HG02840 (cell line): ENCODE data around the gene MBP.
"Not testable (repeated sequence)": the region's sequence is repeated elsewhere in the genome, so short reads cannot be mapped to it uniquely, and the experiment has no call there.

Source experiments
- ATAC-seq: cut with Tn5 transposase; IDR thresholded peaks from one replicate; pipeline ENCODE4 v1.9.1; 2021; ENCODE audit warnings: mild to moderate bottlenecking, moderate library complexity, moderate number of reproducible peaks; ENCODE audit not compliant: unreplicated experiment, low FRiP score

Gene MBP

GRCh38 chr18:76981396-76981968 lies 151.1 kb downstream of the MBP start:
- peak; percentile 41 for ATAC-seq

DNA sequence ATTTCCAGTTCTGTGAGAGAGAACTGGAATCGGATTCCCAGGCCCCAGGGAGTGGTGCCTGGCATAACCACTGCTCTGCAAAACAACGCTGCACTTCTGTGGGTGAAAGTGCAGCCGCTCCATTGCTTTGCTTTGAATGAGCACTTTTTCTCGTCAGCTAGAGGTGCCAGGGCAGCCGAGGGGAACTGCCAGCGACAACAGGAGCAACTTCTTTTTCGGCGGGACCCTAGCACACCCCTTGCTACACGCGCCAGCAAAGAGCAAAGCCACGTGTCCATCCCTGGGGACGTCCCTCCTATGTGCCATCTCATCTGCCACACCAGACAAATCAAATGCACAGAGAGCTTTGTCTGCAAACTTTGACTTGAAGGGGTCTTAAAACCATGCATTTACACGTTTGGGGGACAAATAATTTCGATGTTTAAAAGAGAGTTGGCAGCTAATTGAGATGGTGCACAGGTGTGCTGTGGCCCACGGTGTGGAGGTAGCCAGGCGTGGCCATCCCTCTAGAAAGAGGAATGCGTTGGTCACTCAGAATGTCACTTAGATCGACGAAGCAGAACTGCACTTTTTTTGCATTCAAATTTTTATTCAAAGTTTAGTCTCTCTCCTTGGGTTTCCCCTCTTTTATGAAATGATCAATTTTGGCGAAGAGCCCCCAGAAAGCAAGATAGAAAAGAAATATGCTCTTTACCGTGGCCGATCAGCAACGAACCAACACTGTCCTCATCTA lies 151.8 kb downstream of the MBP start:
- ATAC-seq, result peak; percentile 32

- no peak for ATAC-seq
Observed at GRCh38 chr18:76979906-76980305, 152.7 kb downstream of the MBP start.

DNA sequence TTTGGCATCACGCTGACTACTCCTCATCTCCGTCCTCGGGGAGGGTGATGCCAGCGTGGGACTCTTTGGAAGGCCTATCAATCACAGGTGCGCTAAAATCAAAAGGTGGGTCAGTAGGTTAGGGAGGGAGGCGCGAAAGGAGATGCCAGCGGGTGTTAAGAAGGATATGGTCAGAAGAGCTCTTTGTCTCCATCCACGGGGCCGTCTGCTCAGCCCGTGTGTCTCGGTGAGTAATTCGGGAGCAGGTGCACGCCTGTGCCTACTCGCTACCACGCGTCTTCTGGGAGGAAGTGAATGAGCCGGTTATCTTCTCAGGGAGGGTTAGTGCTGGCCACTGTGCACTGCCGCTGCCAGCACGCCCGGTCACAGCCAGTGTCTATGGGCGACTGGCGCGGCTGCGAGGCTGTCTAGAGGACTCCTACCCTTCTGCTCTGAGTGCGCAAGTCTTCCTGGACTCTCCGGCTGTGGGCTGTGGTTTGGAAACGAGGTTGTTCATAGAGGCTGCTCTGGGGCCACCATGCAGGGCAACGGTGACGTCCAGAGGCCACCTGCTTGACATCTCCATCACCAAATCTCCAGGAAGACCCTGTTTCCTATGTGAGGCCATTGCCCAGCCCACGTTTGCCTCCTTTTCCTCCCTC lies 153.4 kb downstream of the MBP start:
- no peak for ATAC-seq

GRCh38 chr18:76978616-76979015 lies 154.0 kb downstream of the MBP start:
- ATAC-seq, result no peak

- ATAC-seq, result no peak
Observed at GRCh38 chr18:76977684-76978232, 154.8 kb downstream of the MBP start.

- ATAC-seq, result no peak
Observed at GRCh38 chr18:76977108-76977621, 155.4 kb downstream of the MBP start.

GRCh38 chr18:76975577-76976110 lies 156.9 kb downstream of the MBP start:
- ATAC-seq, result no peak

DNA sequence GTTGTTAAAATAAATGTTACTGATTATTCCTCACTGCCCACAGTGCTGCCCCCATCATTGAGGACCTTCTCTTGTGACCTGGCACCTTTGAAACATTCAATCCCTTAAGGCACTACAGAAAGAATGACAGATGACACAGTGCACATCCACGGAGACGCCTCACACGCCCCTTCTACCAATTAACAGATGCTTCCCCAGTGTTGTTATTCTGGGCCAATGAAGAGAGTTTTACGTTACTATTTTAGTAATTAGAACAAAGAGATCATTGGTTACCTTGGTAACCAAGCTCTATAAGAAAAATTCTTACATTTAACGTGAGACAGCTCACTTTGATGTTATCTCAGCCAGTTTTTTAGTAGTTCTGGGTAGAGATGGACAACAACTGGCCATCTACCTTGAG lies 158.2 kb downstream of the MBP start:
- no peak for ATAC-seq

GRCh38 chr18:76973520-76974266 lies 158.9 kb downstream of the MBP start:
- ATAC-seq, result no peak

GRCh38 chr18:76972846-76973519 lies 159.6 kb downstream of the MBP start:
- ATAC-seq, result no peak

DNA sequence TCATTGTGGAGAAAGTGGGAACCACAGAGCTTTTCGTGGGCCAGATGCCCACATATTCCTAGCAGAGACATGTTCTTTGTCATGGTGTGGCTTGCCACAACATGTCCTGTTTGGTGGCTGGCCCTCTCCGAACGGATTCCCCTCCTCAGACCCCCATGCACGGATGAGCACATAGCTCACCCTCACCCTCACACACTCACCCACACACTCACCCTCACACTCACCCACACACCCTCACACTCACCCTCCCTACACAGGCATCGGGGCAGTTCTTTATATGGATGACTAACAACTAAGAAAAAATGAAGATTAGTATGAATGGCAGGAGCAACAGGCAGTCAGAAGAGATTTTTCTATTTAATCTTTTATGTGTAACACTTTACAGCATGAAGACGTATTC lies 160.3 kb downstream of the MBP start:
- ATAC-seq, result no peak

- ATAC-seq, result no peak
Observed at GRCh38 chr18:76970770-76971559, 161.6 kb downstream of the MBP start.

- no peak for ATAC-seq
Observed at GRCh38 chr18:76967721-76968472, 164.7 kb downstream of the MBP start.

DNA sequence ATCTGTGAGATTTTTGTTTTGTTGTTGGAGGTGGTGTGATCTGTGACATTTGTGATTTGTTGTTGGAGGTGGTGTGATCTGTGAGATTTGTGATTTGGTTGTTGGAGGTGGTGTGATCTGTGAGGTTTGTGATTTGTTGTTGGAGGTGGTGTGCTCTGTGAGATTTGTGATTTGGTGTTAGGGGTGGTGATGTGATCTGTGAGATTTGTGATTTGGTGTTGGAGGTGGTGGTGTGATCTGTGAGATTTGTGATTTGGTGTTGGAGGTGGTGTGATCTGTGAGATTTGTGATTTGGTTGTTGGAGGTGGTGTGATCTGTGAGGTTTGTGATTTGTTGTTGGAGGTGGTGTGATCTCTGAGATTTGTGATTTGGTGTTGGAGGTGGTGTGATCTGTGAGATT lies 165.3 kb downstream of the MBP start:
- not testable (repeated sequence) for ATAC-seq

GRCh38 chr18:76965555-76966151 lies 166.9 kb downstream of the MBP start:
- not testable (repeated sequence) for ATAC-seq

- no peak for ATAC-seq
Observed at GRCh38 chr18:76963936-76964335, 168.6 kb downstream of the MBP start.

- no peak for ATAC-seq
Observed at GRCh38 chr18:76962851-76963250, 169.7 kb downstream of the MBP start.
